HFF-Myc (cell line): ENCODE measurements around the gene PPP1CA.

Experiments
- DNase-seq: peaks from one replicate; pipeline ENCODE4 v3.0.0-alpha.2; 2011; ENCODE audit warnings: low read depth; ENCODE audit errors: extremely low read depth
- H3K4me3 ChIP-seq: replicated peaks from 2 replicates; pipeline ENCODE4 v1.5.1; 2011; ENCODE audit warnings: low read depth, mild to moderate bottlenecking, control low read depth, low read length
- CTCF ChIP-seq: IDR thresholded peaks from 2 replicates; pipeline ENCODE4 v1.5.1; 2012; ENCODE audit warnings: mild to moderate bottlenecking, low read depth, low read length, control low read depth; ENCODE audit errors: missing control alignments

Gene PPP1CA

GRCh38 chr11:67370351-67371076, 31.1 kb downstream of the PPP1CA start:
- H3K4me3 ChIP-seq, result peak overlapping the region; percentile 59
- TF ChIP-seq CTCF, result no peak
- no peak for DNase-seq

GRCh38 chr11:67369801-67370284, 31.8 kb downstream of the PPP1CA start:
- H3K4me3 ChIP-seq, result no peak overlapping the region
- DNase-seq, result no peak
- no peak for TF ChIP-seq CTCF

GRCh38 chr11:67369275-67369674, 32.4 kb downstream of the PPP1CA start:
- H3K4me3 ChIP-seq, result no peak overlapping the region
- TF ChIP-seq CTCF, result no peak
- DNase-seq, result no peak

GRCh38 chr11:67368621-67369020, 33.0 kb downstream of the PPP1CA start:
- no peak for TF ChIP-seq CTCF
- DNase-seq, result no peak
- no peak overlapping the region for H3K4me3 ChIP-seq

GRCh38 chr11:67367761-67368227, 33.9 kb downstream of the PPP1CA start:
- no peak overlapping the region for H3K4me3 ChIP-seq
- no peak for DNase-seq
- TF ChIP-seq CTCF, result no peak

- no peak for TF ChIP-seq CTCF
- no peak overlapping the region for H3K4me3 ChIP-seq
- DNase-seq, result no peak
Measured at GRCh38 chr11:67366961-67367760, 34.5 kb downstream of the PPP1CA start.
